ENCODE data around the gene CFDP1.

The CFDP1 gene

GRCh38 chr16:75371171-75371570 is 62.1 kb downstream of the CFDP1 start:
- no peak for TF ChIP-seq SPI1 (IDR thresholded peaks at IDR 0.05; ENCODE audit: borderline replicate concordance, low read depth)
- no peak for TF ChIP-seq POLR2AphosphoS5 (IDR thresholded peaks at IDR 0.05; ENCODE audit: low read depth)
- no peak for TF ChIP-seq REST (IDR thresholded peaks at IDR 0.05; ENCODE audit: insufficient replicate concordance, low read depth)
- no peak for TF ChIP-seq GABPA (IDR thresholded peaks at IDR 0.05; ENCODE audit: low read depth)
- no peak for TF ChIP-seq CTCF (IDR thresholded peaks at IDR 0.05; ENCODE audit: insufficient read depth, low read length)
- Histone ChIP-seq H3K4me3 (replicated peaks; ENCODE audit: insufficient read depth, low read length) (no peak overlapping the region), H3K27ac (replicated peaks) (no peak overlapping the region), H3K27me3 (ENCODE audit: insufficient read depth, poor library complexity, severe bottlenecking) (no peaks in the 10 kb centered on the region)
- no peak for DNase-seq (ENCODE audit: low read depth in 1 of 2, low spot score in 1 of 2)

GRCh38 chr16:75364286-75364791 is 69.0 kb downstream of the CFDP1 start:
- H3K4me3 ChIP-seq (replicated peaks; ENCODE audit: insufficient read depth, low read length): no peak overlapping the region
- TF ChIP-seq SPI1 (IDR thresholded peaks at IDR 0.05; ENCODE audit: borderline replicate concordance, low read depth) (no peak), REST (IDR thresholded peaks at IDR 0.05; ENCODE audit: insufficient replicate concordance, low read depth) (no peak), CTCF (IDR thresholded peaks at IDR 0.05; ENCODE audit: insufficient read depth, low read length) (no peak), GABPA (IDR thresholded peaks at IDR 0.05; ENCODE audit: low read depth) (no peak), POLR2AphosphoS5 (IDR thresholded peaks at IDR 0.05; ENCODE audit: low read depth) (no peak)
- DNase-seq (ENCODE audit: low read depth in 1 of 2, low spot score in 1 of 2): no peak
- H3K27ac ChIP-seq (replicated peaks): no peak overlapping the region
- no peaks in the 10 kb centered on the region for H3K27me3 ChIP-seq (ENCODE audit: insufficient read depth, poor library complexity, severe bottlenecking)

DNA sequence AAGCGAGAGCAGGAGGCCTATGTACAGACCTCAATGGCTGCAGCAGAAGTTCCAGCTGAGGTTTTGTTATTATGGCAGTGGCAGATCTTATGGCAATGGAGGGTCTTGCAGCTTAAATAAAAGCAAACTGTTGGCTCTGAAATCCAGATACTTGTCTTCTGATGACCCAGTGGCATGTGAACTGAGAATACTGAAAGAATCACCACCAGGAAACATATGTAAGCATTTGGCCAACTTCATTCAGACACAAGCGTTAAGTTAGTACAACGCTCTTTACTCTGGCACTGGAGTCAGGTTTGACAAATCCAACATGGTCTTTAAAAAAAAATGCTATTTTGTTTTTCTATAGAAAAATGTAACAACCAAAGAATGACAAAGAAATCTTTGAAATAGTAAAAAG is 70.5 kb downstream of the CFDP1 start:
- no peak overlapping the region for H3K27ac ChIP-seq (replicated peaks)
- DNase-seq (ENCODE audit: low read depth in 1 of 2, low spot score in 1 of 2): no peak
- no peak for TF ChIP-seq POLR2AphosphoS5 (IDR thresholded peaks at IDR 0.05; ENCODE audit: low read depth)
- no peak for TF ChIP-seq CTCF (IDR thresholded peaks at IDR 0.05; ENCODE audit: insufficient read depth, low read length)
- no peak for TF ChIP-seq SPI1 (IDR thresholded peaks at IDR 0.05; ENCODE audit: borderline replicate concordance, low read depth)
- no peak for TF ChIP-seq GABPA (IDR thresholded peaks at IDR 0.05; ENCODE audit: low read depth)
- TF ChIP-seq REST (IDR thresholded peaks at IDR 0.05; ENCODE audit: insufficient replicate concordance, low read depth): no peak
- no peaks in the 10 kb centered on the region for H3K27me3 ChIP-seq (ENCODE audit: insufficient read depth, poor library complexity, severe bottlenecking)
- no peak overlapping the region for H3K4me3 ChIP-seq (replicated peaks; ENCODE audit: insufficient read depth, low read length)
